Body of pancreas (tissue), 4 donors: ENCODE data around the gene NUDT17.

Source experiments
- POLR2A ChIP-seq, 3 donors: fragments of 450-650 bp; IDR thresholded peaks; one replicate each; pipeline ENCODE4 v1.6.1; 2016; ENCODE audit warnings: antibody characterized with exemption in 3 of 3, mild to moderate bottlenecking in 2 of 3
- TF ChIP-seq, protein P1 (sequence below), 7 experiments: fragments of 450-650 bp in 4 of 7; fragments of 200-600 bp in 3 of 7; sonication (generic) in 3 of 7; IDR thresholded peaks; one replicate each; pipeline ENCODE4 v1.5.1; 2016 to 2019; ENCODE audit warnings: antibody characterized with exemption in 7 of 7

GRCh38 chr1:145843031-145843430 lies 2.4 kb upstream of the NUDT17 start:
- TF ChIP-seq, protein P1, sequence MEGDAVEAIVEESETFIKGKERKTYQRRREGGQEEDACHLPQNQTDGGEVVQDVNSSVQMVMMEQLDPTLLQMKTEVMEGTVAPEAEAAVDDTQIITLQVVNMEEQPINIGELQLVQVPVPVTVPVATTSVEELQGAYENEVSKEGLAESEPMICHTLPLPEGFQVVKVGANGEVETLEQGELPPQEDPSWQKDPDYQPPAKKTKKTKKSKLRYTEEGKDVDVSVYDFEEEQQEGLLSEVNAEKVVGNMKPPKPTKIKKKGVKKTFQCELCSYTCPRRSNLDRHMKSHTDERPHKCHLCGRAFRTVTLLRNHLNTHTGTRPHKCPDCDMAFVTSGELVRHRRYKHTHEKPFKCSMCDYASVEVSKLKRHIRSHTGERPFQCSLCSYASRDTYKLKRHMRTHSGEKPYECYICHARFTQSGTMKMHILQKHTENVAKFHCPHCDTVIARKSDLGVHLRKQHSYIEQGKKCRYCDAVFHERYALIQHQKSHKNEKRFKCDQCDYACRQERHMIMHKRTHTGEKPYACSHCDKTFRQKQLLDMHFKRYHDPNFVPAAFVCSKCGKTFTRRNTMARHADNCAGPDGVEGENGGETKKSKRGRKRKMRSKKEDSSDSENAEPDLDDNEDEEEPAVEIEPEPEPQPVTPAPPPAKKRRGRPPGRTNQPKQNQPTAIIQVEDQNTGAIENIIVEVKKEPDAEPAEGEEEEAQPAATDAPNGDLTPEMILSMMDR (IDR thresholded peaks at IDR 0.05) = no peak
- no peak for TF ChIP-seq POLR2A (IDR thresholded peaks at IDR 0.05)
